Osteoblast (primary cell): ENCODE results near the gene ZBTB7B. TPM values are rescaled to one million over a fixed set of nuclear protein-coding genes. Genes with fewer than 3 reads are reported as not detected.
A peak's percentile ranks its signal among the peaks of the same experiment; 100 is the strongest.

Experiments used
- DNase-seq: peaks from one replicate; pipeline ENCODE4 v3.0.0; 2011; ENCODE audit warnings: low spot score, mixed read lengths; ENCODE audit not compliant: insufficient read length; ENCODE audit errors: missing footprints
- H2AFZ ChIP-seq: 2 replicates; pipeline ENCODE4 v1.6.0; 2011; ENCODE audit warnings: mild to moderate bottlenecking, low read length
- H3K27ac ChIP-seq: 2 replicates; pipeline ENCODE4 v1.5.1; 2011; ENCODE audit warnings: mild to moderate bottlenecking, low read depth, low read length, moderate library complexity
- H3K27me3 ChIP-seq: 2 replicates; pipeline ENCODE4 v1.6.0; 2012; ENCODE audit warnings: mild to moderate bottlenecking, control low read depth, inconsistent platforms, low read length, moderate library complexity; ENCODE audit not compliant: insufficient read depth
- H3K36me3 ChIP-seq: 2 replicates; pipeline ENCODE4 v1.5.1; 2011; ENCODE audit warnings: mild to moderate bottlenecking, low read length, control low read depth, moderate library complexity; ENCODE audit not compliant: insufficient read depth
- H3K4me1 ChIP-seq: 2 replicates; pipeline ENCODE4 v1.5.1; 2011; ENCODE audit warnings: mild to moderate bottlenecking, low read length, control low read depth, moderate library complexity; ENCODE audit not compliant: insufficient read depth
- H3K4me2 ChIP-seq: 2 replicates; pipeline ENCODE4 v1.6.0; 2011; ENCODE audit warnings: mild to moderate bottlenecking, low read length; ENCODE audit not compliant: insufficient read depth
- H3K4me3 ChIP-seq: fragments of 200-600 bp; sonication (generic); 3 replicates; pipeline ENCODE4 v1.5.1; 2012; ENCODE audit warnings: mild to moderate bottlenecking, low read length, inconsistent platforms; ENCODE audit not compliant: insufficient read depth
- H3K79me2 ChIP-seq: 2 replicates; pipeline ENCODE4 v1.6.0; 2012; ENCODE audit warnings: mild to moderate bottlenecking, low read length, control low read depth, inconsistent platforms; ENCODE audit not compliant: insufficient read depth
- H3K9me3 ChIP-seq: 2 replicates; pipeline ENCODE4 v1.5.1; 2011; ENCODE audit warnings: low read depth, low read length, control low read depth
- H4K20me1 ChIP-seq: 2 replicates; pipeline ENCODE4 v1.6.0; 2012; ENCODE audit warnings: mild to moderate bottlenecking, low read length, control low read depth; ENCODE audit not compliant: insufficient read depth
- CTCF ChIP-seq: IDR thresholded peaks from 2 replicates; pipeline ENCODE4 v1.5.1; 2011; ENCODE audit warnings: mild to moderate bottlenecking, low read depth, low read length, moderate library complexity; ENCODE audit errors: extremely low read depth
- total RNA-seq: library from RNA; depleted of rRNA; stranded (reverse); fragments of >200 nt; gene quantifications from 2 replicates; pipeline ENCODE4 v1.2.3, GENCODE V29; 2012

Gene ZBTB7B
- total RNA-seq, 1 donor: 23.5 TPM

GRCh38 chr1:155001675-155002463, 733 bp upstream of the ZBTB7B start:
- H3K9me3 ChIP-seq: no peaks in the 10 kb centered on the region
- peak overlapping the region; percentile 94 for H2AFZ ChIP-seq
- peaks cover 17% of the 10 kb centered on the region for H4K20me1 ChIP-seq
- H3K27ac ChIP-seq: peak overlapping the region; percentile 65
- peak overlapping the region; percentile 87 for H3K4me2 ChIP-seq
- peaks cover 40% of the 10 kb centered on the region for H3K4me1 ChIP-seq
- peaks cover 43% of the 10 kb centered on the region for H3K79me2 ChIP-seq
- no peaks in the 10 kb centered on the region for H3K27me3 ChIP-seq
- peak; percentile 45 for TF ChIP-seq CTCF
- H3K36me3 ChIP-seq: no peaks in the 10 kb centered on the region
- H3K4me3 ChIP-seq: peak overlapping the region; percentile 90
- DNase-seq: peak; percentile 100

DNA sequence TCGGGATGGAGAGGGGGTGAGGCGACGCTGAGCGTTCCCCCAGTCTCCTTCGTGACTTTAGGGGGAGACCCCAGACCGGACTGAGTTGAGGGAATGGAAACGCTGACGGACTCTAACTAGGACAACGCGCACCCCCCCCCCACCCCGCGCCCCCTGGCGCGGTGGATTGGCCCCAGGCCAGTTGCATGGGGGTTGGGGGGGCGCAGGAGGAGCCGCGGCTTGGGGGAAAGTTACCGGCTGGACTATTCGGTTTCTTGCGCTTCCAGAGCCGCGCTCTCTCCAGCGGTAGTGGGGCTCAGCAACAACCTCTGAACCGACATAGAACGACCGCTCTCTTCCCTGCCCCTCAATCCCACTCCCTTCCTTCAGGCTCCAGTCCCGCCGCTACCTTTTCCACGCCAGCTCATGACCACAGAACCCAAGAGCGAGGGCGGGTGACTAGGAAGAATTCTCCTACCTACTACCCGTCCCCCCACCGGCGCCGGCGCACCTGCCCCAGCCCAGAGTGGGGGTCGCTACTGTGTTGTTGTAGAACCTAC, 694 bp downstream of the ZBTB7B start:
- no peak for TF ChIP-seq CTCF
- no peaks in the 10 kb centered on the region for H3K9me3 ChIP-seq
- H3K36me3 ChIP-seq: no peaks in the 10 kb centered on the region
- peak overlapping the region; percentile 62 for H2AFZ ChIP-seq
- peak overlapping the region; percentile 72 for H3K27ac ChIP-seq
- DNase-seq: peak; percentile 77
- peaks cover 57% of the 10 kb centered on the region for H3K79me2 ChIP-seq
- H3K4me1 ChIP-seq: peaks cover 40% of the 10 kb centered on the region
- H3K4me2 ChIP-seq: peak overlapping the region; percentile 76
- H3K4me3 ChIP-seq: peak overlapping the region; percentile 89
- no peaks in the 10 kb centered on the region for H3K27me3 ChIP-seq
- peaks cover 26% of the 10 kb centered on the region for H4K20me1 ChIP-seq

DNA sequence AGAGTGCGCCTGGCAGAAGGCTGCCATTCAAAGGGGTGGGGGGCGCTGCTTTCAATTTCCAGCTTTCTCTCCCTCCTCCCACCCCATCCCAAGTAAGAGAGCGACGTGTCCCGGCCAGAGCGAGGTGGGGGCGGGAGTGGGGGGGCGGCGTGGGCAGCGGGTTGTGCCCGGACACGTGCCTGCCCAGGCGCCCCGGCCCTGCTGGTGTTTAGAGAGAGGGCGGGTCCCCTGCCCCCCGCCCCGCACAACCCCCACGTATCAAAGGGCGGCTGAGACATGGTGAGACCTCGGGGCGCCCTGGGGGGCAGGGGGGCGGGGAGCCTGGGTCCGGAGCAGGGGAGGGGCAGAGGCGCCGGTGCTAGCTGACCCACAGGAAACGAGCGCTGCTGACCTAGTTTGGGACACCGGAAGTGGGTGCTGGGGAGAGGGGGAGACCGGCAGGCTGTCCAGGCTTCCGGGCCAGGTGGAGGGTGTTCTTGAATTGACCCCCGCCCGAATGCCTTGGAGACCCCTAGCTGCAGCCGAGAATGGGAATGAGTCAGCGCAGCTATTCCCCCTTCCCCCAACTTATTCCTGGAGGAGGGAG, 1.3 kb downstream of the ZBTB7B start:
- Histone ChIP-seq H3K27me3 (no peaks in the 10 kb centered on the region), H3K79me2 (peaks cover 62% of the 10 kb centered on the region), H3K4me3 (peak overlapping the region; percentile 89), H4K20me1 (peaks cover 28% of the 10 kb centered on the region), H2AFZ (peak overlapping the region; percentile 62), H3K9me3 (no peaks in the 10 kb centered on the region), H3K4me2 (peak overlapping the region; percentile 76), H3K27ac (peak overlapping the region; percentile 72), H3K4me1 (peaks cover 38% of the 10 kb centered on the region), H3K36me3 (no peaks in the 10 kb centered on the region)
- TF ChIP-seq CTCF: no peak
- peak; percentile 90 for DNase-seq
